ENCODE data around the gene EXOC2.

EXOC2 gene

GRCh38 chr6:490251-491037, 202.5 kb downstream of the EXOC2 start:
- Histone ChIP-seq H3K36me3 (ENCODE audit: control insufficient read depth, insufficient read depth, low read length, severe bottlenecking) (peaks cover 72% of the 10 kb centered on the region), H3K9me3 (ENCODE audit: control insufficient read depth, low read length) (peaks cover 8% of the 10 kb centered on the region), H3K9ac (ENCODE audit: low read length) (no peak overlapping the region), H3K4me3 (ENCODE audit: low read length) (no peak overlapping the region), H3K4me1 (ENCODE audit: control insufficient read depth, insufficient read depth, low read length) (no peaks in the 10 kb centered on the region), H3K27me3 (replicated peaks; ENCODE audit: control insufficient read depth, insufficient read depth, low read length) (no peaks in the 10 kb centered on the region)
- DNase-seq (ENCODE audit: low read depth) = no peak

- Histone ChIP-seq H3K36me3 (ENCODE audit: control insufficient read depth, insufficient read depth, low read length, severe bottlenecking) (peaks cover 78% of the 10 kb centered on the region), H3K9me3 (ENCODE audit: control insufficient read depth, low read length) (peaks cover 8% of the 10 kb centered on the region), H3K4me3 (ENCODE audit: low read length) (no peak overlapping the region), H3K4me1 (ENCODE audit: control insufficient read depth, insufficient read depth, low read length) (no peaks in the 10 kb centered on the region), H3K9ac (ENCODE audit: low read length) (no peak overlapping the region), H3K27me3 (replicated peaks; ENCODE audit: control insufficient read depth, insufficient read depth, low read length) (no peaks in the 10 kb centered on the region)
- no peak for DNase-seq (ENCODE audit: low read depth)
These were observed 203.2 kb downstream of the EXOC2 start for GRCh38 chr6:489762-490161.

- no peak for DNase-seq (ENCODE audit: low read depth)
- Histone ChIP-seq H3K9ac (ENCODE audit: low read length) (no peak overlapping the region), H3K4me3 (ENCODE audit: low read length) (no peak overlapping the region)
These were observed 203.9 kb downstream of the EXOC2 start for GRCh38 chr6:489001-489400.

GRCh38 chr6:487956-488355, 205.0 kb downstream of the EXOC2 start:
- no peak for DNase-seq (ENCODE audit: low read depth)

More at GRCh38 chr6:489001-489400, 203.9 kb downstream of the EXOC2 start:
- Histone ChIP-seq H3K36me3 (ENCODE audit: control insufficient read depth, insufficient read depth, low read length, severe bottlenecking) (peaks cover 75% of the 10 kb centered on the region), H3K4me1 (ENCODE audit: control insufficient read depth, insufficient read depth, low read length) (peaks cover 6% of the 10 kb centered on the region), H3K27me3 (replicated peaks; ENCODE audit: control insufficient read depth, insufficient read depth, low read length) (no peaks in the 10 kb centered on the region), H3K9me3 (ENCODE audit: control insufficient read depth, low read length) (peaks cover 8% of the 10 kb centered on the region)

GRCh38 chr6:485655-486170, 207.2 kb downstream of the EXOC2 start:
- H3K9me3 ChIP-seq (ENCODE audit: control insufficient read depth, low read length) = no peaks in the 10 kb centered on the region
- H3K9ac ChIP-seq (ENCODE audit: low read length) = no peak overlapping the region
- peaks cover 8% of the 10 kb centered on the region for H3K4me1 ChIP-seq (ENCODE audit: control insufficient read depth, insufficient read depth, low read length)
- H3K4me3 ChIP-seq (ENCODE audit: low read length) = no peak overlapping the region
- H3K27me3 ChIP-seq (replicated peaks; ENCODE audit: control insufficient read depth, insufficient read depth, low read length) = no peaks in the 10 kb centered on the region
- no peak for DNase-seq (ENCODE audit: low read depth)
- peaks cover 53% of the 10 kb centered on the region for H3K36me3 ChIP-seq (ENCODE audit: control insufficient read depth, insufficient read depth, low read length, severe bottlenecking)

More at GRCh38 chr6:487956-488355, 205.0 kb downstream of the EXOC2 start:
- Histone ChIP-seq H3K4me3 (ENCODE audit: low read length) (no peak overlapping the region), H3K27me3 (replicated peaks; ENCODE audit: control insufficient read depth, insufficient read depth, low read length) (no peaks in the 10 kb centered on the region), H3K9ac (ENCODE audit: low read length) (no peak overlapping the region), H3K36me3 (ENCODE audit: control insufficient read depth, insufficient read depth, low read length, severe bottlenecking) (peaks cover 74% of the 10 kb centered on the region), H3K4me1 (ENCODE audit: control insufficient read depth, insufficient read depth, low read length) (peaks cover 8% of the 10 kb centered on the region), H3K9me3 (ENCODE audit: control insufficient read depth, low read length) (peaks cover 8% of the 10 kb centered on the region)

GRCh38 chr6:484746-485145, 208.2 kb downstream of the EXOC2 start:
- H3K9ac ChIP-seq (ENCODE audit: low read length) = no peak overlapping the region
- peak; percentile 3 for DNase-seq (ENCODE audit: low read depth)
- no peaks in the 10 kb centered on the region for H3K9me3 ChIP-seq (ENCODE audit: control insufficient read depth, low read length)

GRCh38 chr6:484086-484745, 208.7 kb downstream of the EXOC2 start:
- Histone ChIP-seq H3K4me3 (ENCODE audit: low read length) (no peak overlapping the region), H3K9me3 (ENCODE audit: control insufficient read depth, low read length) (no peaks in the 10 kb centered on the region), H3K27me3 (replicated peaks; ENCODE audit: control insufficient read depth, insufficient read depth, low read length) (no peaks in the 10 kb centered on the region), H3K4me1 (ENCODE audit: control insufficient read depth, insufficient read depth, low read length) (peaks cover 8% of the 10 kb centered on the region), H3K9ac (ENCODE audit: low read length) (no peak overlapping the region), H3K36me3 (ENCODE audit: control insufficient read depth, insufficient read depth, low read length, severe bottlenecking) (peaks cover 39% of the 10 kb centered on the region)
- DNase-seq (ENCODE audit: low read depth) = peak; percentile 80

More at GRCh38 chr6:484746-485145, 208.2 kb downstream of the EXOC2 start:
- H3K4me3 ChIP-seq (ENCODE audit: low read length) = no peak overlapping the region
- H3K4me1 ChIP-seq (ENCODE audit: control insufficient read depth, insufficient read depth, low read length) = peaks cover 8% of the 10 kb centered on the region
- H3K36me3 ChIP-seq (ENCODE audit: control insufficient read depth, insufficient read depth, low read length, severe bottlenecking) = peaks cover 44% of the 10 kb centered on the region
- no peaks in the 10 kb centered on the region for H3K27me3 ChIP-seq (replicated peaks; ENCODE audit: control insufficient read depth, insufficient read depth, low read length)

GRCh38 chr6:475314-475713, 217.6 kb downstream of the EXOC2 start:
- H3K36me3 ChIP-seq (ENCODE audit: control insufficient read depth, insufficient read depth, low read length, severe bottlenecking) = no peaks in the 10 kb centered on the region
- H3K4me3 ChIP-seq (ENCODE audit: low read length) = no peak overlapping the region
- no peaks in the 10 kb centered on the region for H3K9me3 ChIP-seq (ENCODE audit: control insufficient read depth, low read length)
- H3K4me1 ChIP-seq (ENCODE audit: control insufficient read depth, insufficient read depth, low read length) = no peaks in the 10 kb centered on the region
- no peak overlapping the region for H3K9ac ChIP-seq (ENCODE audit: low read length)
- DNase-seq (ENCODE audit: low read depth) = no peak
- no peaks in the 10 kb centered on the region for H3K27me3 ChIP-seq (replicated peaks; ENCODE audit: control insufficient read depth, insufficient read depth, low read length)

- H3K4me1 ChIP-seq (ENCODE audit: control insufficient read depth, insufficient read depth, low read length) = no peaks in the 10 kb centered on the region
- no peaks in the 10 kb centered on the region for H3K36me3 ChIP-seq (ENCODE audit: control insufficient read depth, insufficient read depth, low read length, severe bottlenecking)
- no peak overlapping the region for H3K9ac ChIP-seq (ENCODE audit: low read length)
- no peaks in the 10 kb centered on the region for H3K27me3 ChIP-seq (replicated peaks; ENCODE audit: control insufficient read depth, insufficient read depth, low read length)
- DNase-seq (ENCODE audit: low read depth) = no peak
- H3K4me3 ChIP-seq (ENCODE audit: low read length) = no peak overlapping the region
- no peaks in the 10 kb centered on the region for H3K9me3 ChIP-seq (ENCODE audit: control insufficient read depth, low read length)
These were observed 218.3 kb downstream of the EXOC2 start for GRCh38 chr6:474453-475185.

- H3K4me1 ChIP-seq (ENCODE audit: control insufficient read depth, insufficient read depth, low read length) = no peaks in the 10 kb centered on the region
- H3K9me3 ChIP-seq (ENCODE audit: control insufficient read depth, low read length) = no peaks in the 10 kb centered on the region
- H3K27me3 ChIP-seq (replicated peaks; ENCODE audit: control insufficient read depth, insufficient read depth, low read length) = no peaks in the 10 kb centered on the region
- H3K4me3 ChIP-seq (ENCODE audit: low read length) = no peak overlapping the region
- H3K36me3 ChIP-seq (ENCODE audit: control insufficient read depth, insufficient read depth, low read length, severe bottlenecking) = no peaks in the 10 kb centered on the region
- DNase-seq (ENCODE audit: low read depth) = no peak
- H3K9ac ChIP-seq (ENCODE audit: low read length) = no peak overlapping the region
These were observed 219.0 kb downstream of the EXOC2 start for GRCh38 chr6:473768-474452.
